NCI-H748 treated with DMSO at 0.1 percent for 48 hours (cell line): ENCODE measurements around the gene RCAN1.
"Not testable (repeated sequence)": the region's sequence is repeated elsewhere in the genome, so short reads cannot be mapped to it uniquely, and the experiment has no call there.

Source experiments
- DNase-seq: peaks from one replicate; lab custom pipeline; 2025; lab: John Stamatoyannopoulos, UW

The RCAN1 gene

DNA sequence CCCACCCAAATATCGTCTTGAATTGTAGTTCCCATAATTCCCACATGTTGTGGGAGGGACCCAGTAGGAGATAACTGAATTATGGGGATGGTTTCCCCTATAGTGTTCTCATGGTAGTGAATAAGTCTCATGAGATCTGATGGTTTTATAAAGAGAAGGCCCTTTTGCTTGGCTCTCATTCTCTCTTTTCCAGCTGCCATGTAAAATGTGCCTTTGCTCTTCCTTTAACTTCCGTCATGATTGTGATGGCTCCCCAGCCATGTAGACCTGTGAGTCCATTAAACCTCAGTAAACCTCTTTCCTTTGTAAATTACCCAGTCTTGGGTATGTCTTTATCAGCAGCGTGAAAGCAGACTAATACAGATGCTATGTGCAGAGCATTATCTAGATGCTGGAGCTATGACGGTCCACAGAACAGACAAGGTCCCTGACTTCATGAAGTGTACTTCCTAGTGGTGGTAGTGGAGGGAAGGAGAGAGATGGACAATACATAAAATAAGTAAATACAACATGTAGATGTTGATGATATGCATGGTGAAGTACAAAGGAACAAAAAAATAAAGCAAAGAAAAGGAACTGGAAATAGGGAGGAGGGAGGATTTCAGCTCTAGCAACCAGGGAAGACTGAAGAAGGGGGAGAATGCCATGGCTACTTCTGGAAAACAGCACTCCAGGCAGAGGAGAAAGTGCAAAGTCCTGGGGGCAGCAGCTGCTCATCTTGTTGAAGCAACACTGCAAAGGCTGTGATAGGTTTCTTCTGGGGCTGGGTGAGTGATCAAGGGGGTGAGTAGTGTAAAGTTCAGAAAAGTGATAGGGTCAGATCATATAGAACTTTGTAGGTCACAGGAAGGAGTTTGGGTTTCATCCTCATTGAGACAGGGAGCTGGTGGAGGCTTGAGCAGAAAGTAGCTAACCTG, 6.8 kb upstream of the RCAN1 start:
- no peak for DNase-seq

- DNase-seq: no peak
These were observed 5.1 kb upstream of the RCAN1 start for GRCh38 chr21:34619841-34620665.

GRCh38 chr21:34618941-34619340, 4.0 kb upstream of the RCAN1 start:
- no peak for DNase-seq

DNA sequence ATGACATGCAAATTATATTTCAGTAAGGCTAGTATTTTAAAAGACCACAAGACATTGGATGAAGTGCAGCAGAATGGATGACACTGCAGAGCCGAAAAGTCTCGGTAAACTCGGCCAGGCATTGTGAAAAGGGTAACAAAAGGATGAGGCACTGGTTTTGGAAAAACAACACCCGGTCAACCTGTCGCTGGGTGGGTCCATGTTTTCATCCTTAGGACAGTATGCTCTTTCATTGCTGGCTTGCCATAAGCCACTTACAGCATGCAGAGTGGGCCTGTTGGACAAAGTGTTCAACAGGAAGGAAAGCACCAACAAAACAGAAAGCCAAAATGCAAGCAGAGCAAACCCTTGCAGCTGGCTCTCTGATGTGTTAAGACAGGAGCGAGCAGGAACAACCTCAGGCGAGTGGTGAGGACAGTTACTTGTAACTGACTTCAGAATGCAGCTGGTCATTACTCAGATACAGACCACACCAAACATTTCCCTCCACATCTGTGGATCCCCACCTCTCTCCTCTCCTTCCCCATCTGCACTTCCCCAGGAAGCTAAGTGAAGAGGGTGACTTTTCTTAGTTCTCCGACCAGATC, 2.9 kb upstream of the RCAN1 start:
- no peak for DNase-seq

DNA sequence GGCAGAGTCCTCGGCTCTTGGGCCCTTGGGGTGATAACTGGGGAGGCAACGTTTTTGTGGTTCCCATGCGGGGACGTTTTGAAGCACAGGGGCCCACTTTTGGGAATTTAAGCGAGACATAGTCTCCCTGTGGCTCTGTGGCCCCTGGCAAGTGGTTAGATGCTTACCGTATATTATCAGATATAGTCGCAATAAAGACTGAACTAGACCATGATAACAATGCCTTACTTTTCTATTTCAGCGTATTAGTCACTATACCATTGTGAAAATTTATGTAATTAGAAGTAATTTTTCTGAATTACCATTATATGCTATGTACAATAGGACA, 538 bp upstream of the RCAN1 start:
- no peak for DNase-seq

DNA sequence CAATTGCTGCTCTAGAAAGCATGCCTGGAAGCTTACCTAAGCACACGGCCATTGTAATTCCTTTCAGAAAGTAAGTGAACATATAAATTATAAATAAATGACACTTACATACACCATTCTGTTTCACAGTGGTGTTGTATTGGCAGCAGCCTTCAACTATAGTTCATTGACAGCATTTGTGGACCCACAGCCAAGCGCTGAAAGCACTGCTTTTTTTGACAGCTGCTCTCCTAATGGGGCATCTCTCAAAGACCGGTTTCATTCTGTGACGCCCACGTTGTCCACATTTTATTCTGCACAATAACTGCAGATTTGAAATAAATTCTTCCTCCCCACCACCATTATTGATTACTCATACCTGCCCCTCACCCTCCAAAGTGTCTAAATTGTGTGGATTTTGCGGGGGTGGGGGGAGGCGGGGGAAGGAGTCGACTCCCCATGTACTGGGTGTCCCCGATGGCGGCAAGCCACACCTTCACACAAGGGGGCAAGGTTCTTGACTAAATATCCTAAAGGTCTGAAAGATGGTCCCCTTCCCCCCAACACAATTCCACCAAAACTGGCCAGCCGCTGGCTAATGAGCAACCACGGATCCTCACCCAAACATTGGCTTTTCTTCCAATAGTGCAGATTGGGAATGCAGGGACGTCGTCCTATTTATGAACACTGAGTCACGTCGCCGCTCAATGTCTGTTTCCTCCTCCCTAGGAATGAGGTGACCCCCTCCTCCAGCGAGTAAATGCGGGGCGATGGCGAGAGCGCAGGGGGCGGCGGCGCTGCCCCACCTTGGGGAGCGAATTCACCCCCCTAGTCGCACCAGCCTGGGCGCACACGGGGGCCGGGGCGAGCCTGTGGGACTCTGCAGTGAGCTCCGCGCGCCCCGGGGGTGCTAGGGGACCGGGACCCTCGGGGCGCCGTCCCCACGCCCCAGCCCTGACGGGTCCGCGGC, 960 bp downstream of the RCAN1 start:
- DNase-seq: no peak

GRCh38 chr21:34612557-34612956, 2.4 kb downstream of the RCAN1 start:
- DNase-seq: no peak

- no peak for DNase-seq
These were observed 2.9 kb downstream of the RCAN1 start for GRCh38 chr21:34612056-34612455.

DNA sequence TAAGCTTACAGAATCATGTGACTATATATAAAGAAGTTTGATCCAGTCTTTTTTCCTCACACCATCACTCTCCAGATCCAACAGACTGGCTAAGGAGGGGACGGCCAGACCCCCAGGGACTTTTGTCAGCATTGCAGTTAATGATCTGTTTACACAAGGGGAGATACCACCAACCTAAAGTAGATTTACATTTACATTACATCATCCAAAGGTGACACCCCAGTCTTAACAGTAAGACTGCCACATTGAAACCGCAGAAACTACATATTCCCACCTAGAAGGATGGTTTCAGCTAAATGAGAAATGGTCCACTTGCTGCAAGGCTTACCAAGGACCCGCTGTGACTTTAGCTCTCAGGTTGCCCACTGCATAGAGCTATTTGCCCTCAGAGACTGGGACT, 3.4 kb downstream of the RCAN1 start:
- DNase-seq: no peak

GRCh38 chr21:34609933-34610549, 4.9 kb downstream of the RCAN1 start:
- no peak for DNase-seq

DNA sequence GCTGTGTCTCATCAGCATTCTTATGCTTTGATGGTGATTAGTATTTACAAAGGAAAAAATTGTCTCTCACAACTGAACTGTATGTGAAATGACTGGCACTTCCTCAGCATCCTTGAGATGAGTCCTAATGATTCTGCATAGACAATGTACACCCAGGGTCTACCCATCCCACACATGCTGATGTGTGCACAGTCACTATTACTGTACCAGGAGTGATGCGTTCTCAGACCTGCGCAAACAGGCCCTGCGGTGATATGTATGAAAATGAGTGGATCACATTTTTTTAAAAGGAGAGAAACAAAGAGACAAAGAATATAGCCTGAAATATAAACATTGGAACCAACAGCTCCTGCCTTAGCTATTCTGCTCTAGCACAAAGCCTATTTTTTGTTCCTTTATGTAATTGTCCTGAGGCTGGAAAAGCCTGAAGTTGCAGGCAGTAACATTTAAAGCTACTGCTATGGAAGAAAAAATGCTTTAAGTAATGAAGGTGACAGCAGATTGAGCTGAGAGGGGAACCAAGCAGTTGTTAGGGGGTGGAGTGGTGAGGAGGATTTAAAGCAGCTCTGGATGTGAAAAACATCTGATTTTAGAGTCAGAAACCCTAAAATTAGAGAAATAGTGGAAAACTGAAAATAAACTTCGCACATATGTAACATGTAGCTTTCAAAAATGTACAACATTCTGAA, 5.5 kb downstream of the RCAN1 start:
- DNase-seq: peak; percentile 13

- DNase-seq: not testable (repeated sequence)
These were observed 7.5 kb downstream of the RCAN1 start for GRCh38 chr21:34607376-34607775.

DNA sequence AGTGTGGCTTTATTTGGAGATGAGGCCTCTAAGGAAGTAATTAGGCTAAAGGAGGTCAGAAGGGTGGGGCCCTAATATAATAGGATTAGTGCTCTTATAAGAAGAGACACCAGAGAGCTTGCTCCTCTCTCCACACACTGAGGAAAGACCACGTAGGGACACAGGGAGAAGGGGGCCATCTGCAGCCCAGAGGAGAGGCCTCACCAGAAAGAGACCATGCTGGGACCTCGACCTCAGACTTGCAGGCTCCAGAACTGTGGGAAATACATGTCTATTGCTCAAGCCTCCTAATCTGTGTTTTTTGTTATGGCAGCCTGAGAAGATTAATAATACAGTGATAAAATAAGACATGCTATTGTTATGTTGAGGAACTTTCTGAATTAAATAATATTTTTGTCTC, 8.3 kb downstream of the RCAN1 start:
- DNase-seq: no peak

- no peak for DNase-seq
These were observed 8.9 kb downstream of the RCAN1 start for GRCh38 chr21:34606051-34606450.

DNA sequence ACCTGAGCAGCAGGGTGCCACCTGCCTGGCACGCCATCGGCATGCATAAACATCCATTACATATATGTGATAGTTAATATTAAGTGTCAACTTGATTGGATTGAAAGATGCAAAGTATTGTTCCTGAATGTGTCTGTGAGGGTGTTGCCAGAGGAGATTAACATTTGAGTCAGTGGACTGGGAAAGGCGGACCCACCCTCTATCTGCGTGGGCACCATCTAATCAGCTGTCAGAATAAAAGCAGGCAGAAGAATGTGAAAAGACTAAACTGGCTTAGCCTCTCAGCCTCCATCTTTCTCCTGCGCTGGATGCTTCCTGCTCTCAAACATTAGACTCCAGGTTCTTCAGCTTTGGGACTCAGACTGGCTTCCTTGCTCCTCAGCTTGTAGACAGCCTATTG, 10.0 kb downstream of the RCAN1 start:
- not testable (repeated sequence) for DNase-seq

DNA sequence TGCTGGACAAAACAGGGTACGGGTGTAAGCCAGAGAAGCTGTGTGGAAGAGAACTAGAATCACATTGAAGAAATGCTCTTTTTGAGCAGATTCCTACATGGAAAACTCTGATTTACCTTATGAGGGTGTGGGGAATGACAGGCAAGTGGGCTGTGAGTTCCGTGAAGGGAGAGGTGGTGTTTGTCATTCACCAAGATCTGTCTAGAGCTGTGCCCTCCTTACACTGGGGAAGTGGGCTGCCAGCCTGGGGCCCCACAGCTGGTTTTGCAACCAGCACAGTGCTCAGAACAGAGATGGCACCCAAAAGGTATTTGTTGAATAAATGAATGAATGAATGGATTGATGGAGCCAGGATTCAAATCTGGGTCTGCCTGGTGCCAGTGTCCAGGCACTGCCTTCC, 10.4 kb downstream of the RCAN1 start:
- no peak for DNase-seq

GRCh38 chr21:34603710-34604057, 11.2 kb downstream of the RCAN1 start:
- peak; percentile 43 for DNase-seq

DNA sequence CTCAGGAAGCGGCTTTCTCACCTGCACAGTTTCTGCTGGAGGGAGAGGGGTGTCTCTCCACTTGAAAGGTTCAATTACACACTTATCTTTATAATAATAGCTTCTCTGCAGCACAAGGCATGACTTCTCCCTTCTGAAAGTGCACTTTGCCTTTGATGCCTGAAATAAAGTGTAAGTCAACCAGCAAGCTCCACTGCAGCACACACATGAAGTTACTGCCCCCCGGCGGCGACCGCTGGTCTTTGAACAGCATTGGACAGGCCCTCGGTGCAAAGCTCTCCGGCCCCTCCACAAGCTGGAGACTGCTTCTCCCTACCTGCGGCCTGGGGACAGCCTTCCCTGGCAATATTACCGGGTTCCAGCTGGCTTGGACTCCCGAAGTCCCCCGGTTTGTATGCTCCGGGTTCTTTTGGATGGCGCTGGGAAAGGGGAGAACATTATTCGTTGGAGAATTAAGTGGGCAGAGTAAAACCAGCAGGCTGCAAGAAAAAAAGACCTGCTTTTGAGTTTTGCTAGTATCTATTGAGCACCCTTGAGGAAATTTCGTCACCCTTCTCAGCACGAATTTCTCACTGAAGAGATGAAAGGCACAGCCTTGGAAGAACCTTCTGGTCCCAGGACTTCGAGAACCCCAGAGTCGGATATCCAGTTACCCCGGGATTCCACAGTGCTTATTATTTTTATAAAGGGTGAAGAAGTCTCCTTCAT, 11.8 kb downstream of the RCAN1 start:
- DNase-seq: peak; percentile 95

DNA sequence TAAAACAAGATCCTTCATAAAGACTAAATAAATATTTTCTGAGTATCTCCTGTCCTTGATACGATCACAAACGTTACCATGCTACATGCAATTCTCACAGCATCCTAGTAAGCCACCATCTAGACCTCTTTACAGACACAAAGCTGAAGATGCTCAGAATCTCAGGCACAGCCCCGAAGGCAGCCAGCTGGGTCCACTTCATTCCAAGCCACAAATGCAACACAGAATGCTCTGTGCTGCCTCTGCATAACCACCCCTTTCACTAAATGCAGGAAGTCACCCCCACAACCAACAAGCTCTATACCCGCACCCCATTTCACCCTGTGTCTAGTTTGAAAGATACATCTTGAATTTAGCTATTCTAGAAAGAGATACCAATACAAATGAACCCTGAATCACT, 12.9 kb downstream of the RCAN1 start:
- DNase-seq: no peak

- DNase-seq: peak; percentile 93
These were observed 15.3 kb downstream of the RCAN1 start for GRCh38 chr21:34599534-34600101.
